ENCODE measurements around the gene ZNF236.

DNA sequence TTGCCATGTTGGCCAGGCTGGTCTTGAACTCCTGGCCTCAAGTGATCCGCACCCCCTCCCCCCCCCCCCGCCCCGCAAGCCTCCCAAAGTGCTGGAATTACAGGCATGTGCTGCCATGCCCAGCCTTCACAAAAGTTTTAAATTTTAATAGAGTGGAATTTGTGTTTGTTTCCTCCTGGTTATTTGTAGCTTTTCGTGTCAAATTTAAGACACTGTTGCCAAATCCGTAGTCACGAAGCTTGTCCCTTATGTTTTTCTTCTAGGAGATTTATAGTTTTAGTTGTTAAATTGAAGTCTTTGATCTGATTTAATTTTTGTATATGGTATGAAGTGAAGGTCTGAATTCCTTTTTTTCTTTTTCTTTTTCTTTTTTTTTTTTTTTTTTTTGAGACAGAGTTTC is 14.7 kb downstream of the ZNF236 start:
- TF ChIP-seq, protein P1, sequence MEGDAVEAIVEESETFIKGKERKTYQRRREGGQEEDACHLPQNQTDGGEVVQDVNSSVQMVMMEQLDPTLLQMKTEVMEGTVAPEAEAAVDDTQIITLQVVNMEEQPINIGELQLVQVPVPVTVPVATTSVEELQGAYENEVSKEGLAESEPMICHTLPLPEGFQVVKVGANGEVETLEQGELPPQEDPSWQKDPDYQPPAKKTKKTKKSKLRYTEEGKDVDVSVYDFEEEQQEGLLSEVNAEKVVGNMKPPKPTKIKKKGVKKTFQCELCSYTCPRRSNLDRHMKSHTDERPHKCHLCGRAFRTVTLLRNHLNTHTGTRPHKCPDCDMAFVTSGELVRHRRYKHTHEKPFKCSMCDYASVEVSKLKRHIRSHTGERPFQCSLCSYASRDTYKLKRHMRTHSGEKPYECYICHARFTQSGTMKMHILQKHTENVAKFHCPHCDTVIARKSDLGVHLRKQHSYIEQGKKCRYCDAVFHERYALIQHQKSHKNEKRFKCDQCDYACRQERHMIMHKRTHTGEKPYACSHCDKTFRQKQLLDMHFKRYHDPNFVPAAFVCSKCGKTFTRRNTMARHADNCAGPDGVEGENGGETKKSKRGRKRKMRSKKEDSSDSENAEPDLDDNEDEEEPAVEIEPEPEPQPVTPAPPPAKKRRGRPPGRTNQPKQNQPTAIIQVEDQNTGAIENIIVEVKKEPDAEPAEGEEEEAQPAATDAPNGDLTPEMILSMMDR (IDR thresholded peaks at IDR 0.05), result no peak
- TF ChIP-seq POLR2A (IDR thresholded peaks at IDR 0.05), result no peak
